IPS-11a (cell line): ENCODE results near the gene ARID4B.
"Not testable (repeated sequence)": the region's sequence is repeated elsewhere in the genome, so short reads cannot be mapped to it uniquely, and the experiment has no call there.

Experiments used
- H3K4me3 ChIP-seq: one replicate; pipeline ENCODE4 v1.5.1; 2013; ENCODE audit warnings: low read depth, low read length, control low read depth

Gene ARID4B

DNA sequence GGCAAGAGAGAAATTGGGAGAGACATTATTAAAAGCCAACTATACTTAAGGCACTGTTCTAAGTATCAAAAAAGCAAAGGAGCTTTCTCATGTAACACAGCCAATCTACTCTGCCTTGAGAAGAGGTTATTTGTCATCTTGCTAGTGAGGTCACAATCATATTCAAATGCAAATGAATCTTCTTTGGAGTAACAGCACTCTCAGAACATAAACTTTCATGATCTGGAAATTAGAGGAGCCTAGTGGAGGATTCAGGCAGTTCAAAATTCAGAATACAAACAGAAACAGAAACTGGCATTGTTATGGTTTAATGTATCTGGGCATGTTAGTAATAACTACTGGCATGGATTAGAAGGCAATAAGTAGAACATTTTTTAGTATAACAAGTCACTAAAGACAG lies 57.4 kb downstream of the ARID4B start:
- H3K4me3 ChIP-seq = no peak overlapping the region

DNA sequence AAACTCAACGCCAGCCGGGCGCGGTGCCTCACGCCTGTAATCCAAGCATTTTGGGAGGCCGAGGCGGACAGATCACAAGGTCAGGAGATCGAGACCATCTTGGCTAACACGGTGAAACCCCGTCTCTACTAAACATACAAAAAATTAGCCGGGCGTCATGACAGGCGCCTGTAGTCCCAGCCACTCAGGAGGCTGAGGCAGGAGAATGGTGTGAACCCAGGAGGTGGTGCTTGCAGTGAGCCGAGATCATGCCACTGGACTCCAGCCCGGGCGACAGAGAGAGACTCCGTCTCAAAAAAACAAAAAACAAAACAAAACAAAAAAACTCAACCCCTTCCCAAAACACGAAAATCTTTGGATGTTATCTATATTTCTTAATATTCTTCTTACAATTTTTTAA lies 58.0 kb downstream of the ARID4B start:
- not testable (repeated sequence) for H3K4me3 ChIP-seq

DNA sequence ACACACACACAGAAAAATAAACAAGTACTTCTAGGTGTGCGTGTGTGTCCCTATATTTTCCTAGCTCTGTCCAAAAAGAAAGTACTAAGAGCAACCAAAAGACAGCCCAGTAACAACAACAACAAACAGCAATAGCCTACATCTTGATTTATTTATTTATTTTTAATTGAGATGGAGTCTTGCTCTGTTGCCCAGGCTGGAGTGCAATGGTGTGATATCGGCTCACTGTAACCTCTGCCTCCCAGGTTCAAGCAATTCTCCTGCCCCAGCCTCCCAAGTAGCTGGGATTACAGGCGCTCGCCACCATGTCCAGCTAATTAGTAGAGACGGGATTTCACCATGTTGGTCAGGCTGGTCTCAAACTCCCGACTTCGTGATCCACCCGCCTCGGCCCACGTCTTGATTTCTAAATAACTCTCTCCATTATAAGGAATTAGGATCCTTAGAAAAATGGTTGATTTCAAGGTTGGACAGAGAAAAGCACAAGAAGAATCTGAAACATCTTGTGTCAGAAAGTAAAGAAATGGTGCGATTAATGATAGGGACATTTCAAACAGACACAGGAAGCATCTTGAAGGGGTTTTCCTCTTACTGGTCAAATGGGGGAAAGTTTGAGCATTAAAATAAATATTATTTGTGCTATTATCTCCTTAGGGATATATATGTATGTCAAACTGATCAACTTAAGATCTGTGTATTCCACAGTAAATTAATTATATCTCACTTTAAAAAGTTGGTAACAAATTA lies 59.4 kb downstream of the ARID4B start:
- H3K4me3 ChIP-seq = no peak overlapping the region

DNA sequence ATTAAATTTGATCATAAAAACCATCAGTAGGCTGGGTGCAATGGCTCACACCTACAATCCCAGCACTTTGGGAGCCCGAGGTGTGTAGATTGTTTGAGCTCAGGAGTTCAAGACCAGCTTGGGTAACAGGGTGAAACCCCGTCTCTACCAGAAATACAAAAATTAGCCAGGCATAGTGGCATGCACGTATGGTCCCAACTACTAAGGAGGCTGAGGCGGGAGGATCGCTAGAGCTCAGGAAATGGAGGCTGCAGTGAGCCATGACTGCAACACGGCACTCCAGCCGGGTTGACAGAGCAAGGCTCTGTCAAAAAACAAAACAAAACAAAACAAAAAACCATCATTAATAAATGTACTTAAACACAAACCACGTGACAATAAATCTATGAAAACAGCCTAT lies 61.0 kb downstream of the ARID4B start:
- no peak overlapping the region for H3K4me3 ChIP-seq

DNA sequence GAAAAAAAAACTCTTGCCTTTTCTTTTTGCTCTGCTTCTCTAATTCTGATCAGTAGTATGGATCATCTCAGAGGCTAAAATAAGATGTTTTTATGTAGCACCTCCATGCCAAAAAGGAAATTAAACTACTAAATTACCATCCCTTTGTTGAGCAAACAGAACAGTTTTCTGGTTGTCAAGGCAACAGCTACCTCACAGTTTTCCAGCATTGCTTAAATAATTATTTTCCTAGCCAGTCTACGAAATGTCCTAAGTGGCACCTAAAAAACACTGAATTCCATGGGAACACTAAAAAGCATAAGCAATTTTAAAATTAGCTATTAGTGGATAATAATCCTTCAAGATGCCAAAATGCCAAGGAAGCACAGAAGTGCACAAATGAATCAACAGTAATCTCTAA lies 61.7 kb downstream of the ARID4B start:
- H3K4me3 ChIP-seq = no peak overlapping the region

DNA sequence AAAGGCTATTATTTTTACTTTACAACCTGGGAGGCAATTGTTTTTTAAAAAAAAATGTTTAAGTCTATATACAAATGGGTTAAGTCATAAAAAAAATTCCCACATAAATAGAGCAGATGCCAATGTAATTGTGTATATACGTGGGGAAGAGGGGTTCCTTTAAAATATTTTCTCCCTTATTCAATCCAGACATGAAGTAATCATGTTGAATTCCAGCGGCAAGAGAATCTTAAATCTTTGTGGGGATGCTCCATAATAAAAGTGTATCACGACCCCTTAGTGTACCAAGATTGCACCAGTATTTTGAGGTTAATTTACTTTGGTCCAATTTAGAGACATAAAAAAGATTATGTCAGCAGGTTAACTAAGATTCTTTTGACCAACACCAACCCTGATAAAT lies 62.1 kb downstream of the ARID4B start:
- H3K4me3 ChIP-seq = no peak overlapping the region

DNA sequence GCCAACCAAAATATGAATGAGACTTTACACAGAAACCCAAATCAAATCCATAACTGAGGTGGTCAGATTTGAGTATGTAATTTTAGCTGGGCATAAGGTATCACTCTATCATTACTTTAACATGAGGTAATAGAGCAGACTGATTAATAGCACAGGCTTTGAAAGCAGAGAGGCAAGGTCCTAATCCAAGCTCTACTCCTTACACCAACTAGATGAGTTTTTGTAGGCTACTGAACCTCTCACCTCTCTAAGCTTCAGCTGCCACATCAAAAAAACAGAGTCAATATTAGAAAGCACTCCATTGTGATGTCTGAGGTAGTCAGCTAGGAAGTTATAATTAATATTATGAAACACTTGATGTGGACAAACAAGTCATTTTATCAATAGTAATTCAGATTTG lies 63.7 kb downstream of the ARID4B start:
- no peak overlapping the region for H3K4me3 ChIP-seq

DNA sequence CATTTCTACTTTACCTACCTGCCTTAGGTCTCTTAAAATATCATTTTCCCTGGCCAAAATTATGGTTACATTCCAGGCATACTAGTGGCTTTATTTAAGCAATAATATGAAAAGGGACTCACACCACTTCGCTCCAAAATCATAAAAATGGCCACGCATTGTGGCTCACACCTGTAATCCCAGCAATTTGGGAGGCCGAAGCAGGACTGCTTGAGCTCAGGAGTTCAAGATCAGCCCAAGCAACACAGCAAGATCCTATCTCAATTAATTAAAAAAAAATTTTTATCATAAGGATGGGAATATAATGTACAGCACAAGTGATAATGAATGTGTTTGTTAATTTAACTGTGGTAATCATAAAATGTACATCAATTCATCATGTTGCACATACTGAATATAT lies 65.4 kb downstream of the ARID4B start:
- no peak overlapping the region for H3K4me3 ChIP-seq

DNA sequence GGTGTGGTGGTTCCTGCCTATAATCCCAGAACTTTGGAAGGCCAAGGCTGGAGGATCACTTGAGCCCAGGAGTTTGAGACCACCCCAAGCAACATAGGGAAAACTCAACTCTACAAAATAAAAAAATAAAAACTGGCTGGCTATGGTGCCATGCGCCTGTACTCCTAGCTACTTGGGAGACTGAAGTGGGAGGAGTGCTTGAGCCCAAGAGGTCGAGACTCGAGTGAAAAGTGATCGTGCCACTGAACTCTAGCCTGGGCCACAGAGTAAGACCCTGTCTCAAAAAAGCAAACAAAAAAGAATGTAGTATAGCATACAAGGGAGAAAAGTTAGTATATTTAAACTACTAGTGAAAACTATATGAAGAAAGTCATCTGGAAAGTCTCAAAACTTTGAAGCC lies 66.7 kb downstream of the ARID4B start:
- H3K4me3 ChIP-seq = no peak overlapping the region

DNA sequence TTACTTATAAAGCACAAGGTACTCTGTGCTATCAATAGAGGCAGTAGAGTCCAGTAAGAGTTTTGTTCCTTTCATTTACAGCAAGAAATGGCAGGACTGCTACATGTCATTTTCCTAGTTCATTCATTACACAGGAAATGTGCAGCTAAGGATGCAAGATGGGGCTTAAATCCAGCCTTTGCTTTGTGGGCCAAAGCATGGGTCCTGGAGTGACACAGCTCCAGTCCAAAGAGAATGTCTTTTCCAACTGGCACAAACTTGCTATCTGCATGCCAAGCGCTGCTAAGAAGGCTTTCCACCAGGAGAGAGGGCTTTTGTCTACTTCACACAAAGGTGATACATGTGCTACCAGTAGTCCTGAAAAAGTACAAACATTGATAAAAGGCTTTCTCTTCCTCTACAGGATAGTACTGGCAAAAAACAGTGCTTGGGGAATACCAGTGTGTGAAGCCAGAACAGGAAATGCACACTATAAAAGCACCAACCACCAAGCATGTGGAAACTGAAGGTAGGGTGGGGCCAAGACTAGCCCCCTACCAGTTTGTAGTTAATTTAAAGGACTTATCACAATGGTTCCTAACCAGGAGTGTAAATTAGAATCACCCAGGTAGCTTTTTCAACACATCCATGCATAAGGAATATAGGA lies 68.7 kb downstream of the ARID4B start:
- H3K4me3 ChIP-seq = no peak overlapping the region

DNA sequence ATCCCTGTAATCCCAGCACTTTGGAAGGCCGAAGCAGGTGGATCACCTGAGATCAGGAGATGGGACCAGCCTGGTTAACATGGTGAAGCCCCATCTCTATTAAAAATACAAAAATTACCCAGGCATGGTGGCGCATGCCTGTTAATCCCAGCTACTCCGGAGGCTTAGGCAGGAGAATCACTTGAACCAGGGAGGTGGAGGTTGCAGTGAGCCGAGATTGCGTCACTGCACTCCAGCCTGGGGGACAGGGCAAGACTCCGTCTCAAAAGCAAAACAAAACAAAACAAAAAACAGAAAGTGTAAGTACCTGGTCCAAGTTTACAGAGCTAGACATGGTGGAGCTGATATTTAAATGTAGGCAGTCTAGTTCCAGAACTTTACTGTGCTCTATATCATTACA lies 69.9 kb downstream of the ARID4B start:
- H3K4me3 ChIP-seq = not testable (repeated sequence)

DNA sequence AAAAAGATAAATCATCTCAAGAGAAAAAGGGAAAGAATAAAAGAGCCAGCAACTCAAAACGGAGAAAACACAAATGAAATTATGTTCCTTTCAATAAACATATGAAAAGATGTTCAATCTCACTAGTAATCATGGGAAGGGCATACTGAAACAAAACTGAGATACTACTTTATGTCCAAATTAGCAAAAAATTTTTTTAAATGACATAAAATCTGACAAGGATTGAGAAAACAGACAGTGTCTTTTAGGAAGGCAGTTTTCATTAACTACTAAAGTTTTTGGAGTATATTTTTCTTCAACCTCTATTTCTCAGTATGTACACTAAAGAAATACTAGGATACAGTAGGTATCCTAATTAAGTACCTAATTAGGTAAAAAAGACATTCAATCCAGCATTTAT lies 73.3 kb downstream of the ARID4B start:
- H3K4me3 ChIP-seq = no peak overlapping the region

DNA sequence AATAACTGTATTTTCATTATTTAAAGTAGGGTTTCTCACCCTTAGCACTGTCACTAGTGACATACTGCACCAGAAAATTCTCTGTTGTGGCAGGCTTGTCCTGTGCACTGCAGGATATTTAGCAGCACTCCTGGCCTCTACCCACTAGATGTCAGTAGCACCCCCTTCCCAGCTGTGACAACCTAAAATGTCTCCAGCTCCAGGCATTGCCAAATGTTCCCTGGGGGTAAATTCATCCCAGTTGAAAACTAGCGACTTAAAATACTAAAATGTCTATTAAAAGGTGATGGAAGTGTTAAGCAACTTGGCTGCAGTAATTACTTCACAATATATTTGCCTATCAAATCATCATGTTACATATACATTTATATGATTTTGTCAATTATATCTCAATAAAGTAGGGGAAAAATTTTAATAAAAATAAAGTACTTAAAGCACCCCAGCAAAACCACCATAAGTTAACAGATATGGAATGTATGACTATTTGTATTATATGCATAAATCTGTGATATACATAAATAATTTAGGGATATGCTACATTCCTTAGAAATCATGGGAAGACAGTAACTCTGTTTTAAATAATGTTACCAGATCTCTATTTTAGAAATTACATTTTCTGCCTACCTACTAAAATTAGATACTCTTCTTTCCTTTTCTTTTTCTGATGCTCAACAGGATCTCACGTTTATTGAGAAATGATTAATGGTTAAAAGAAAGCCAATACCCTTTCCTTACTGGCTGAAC lies 74.6 kb downstream of the ARID4B start:
- no peak overlapping the region for H3K4me3 ChIP-seq

DNA sequence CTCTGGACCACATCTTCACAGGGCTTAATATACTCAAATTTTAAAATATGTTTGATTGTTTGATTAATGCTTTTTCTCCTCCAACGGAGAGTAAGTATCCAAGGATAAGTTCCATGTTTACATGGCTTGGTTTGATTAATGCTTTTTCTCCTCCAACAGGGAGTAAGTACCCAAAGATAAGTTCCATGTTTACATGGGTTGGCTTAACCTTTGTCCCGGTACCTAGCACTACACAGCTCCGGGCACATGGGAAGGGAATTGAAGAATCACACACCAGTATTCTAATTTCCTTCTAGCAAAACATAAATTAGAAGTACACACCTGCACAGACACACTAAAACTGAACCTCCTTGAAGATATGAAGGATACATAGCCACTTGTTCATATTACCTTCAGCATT lies 77.5 kb downstream of the ARID4B start:
- H3K4me3 ChIP-seq = no peak overlapping the region

DNA sequence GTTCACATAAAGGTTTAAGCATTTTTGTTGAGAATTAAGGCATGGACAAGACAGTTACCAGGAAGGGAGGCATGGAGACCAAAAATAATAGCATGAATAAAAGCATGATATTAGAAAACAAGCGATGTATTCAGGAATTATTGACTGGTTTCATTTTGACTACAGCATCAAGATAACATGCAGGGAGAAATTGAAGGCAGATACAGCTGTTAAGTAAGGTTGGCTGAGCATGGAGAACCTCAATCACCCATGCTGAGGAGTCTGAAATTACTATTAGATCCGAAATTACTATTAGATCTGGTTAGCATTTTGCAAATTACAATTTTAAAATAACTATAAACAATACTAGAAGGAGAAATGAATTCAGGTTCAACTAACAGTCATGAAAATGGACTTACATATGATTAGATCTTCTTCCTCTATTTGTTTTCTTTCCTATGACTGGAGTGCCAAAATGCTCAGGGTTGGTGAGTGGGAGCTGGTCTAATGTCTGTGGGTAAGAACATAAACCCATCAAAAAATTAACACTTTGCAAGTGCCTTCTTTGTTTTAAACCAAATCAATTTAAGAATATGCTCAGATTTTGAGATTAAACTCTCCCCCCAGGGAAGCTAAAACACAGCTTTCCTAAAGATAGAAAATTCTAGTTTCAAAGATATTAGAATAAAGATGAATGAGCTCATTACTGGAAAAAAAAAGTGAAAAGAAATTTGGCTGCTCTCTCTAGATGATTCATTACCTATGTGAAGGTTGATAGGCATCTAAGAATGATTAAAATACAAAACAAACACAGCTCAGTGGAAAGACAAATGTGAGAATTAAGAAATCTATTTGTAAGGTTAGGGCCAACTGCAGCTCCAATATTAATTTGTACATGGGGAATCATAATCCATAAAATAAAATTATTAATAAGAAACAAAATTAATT lies 81.7 kb downstream of the ARID4B start:
- H3K4me3 ChIP-seq = no peak overlapping the region

DNA sequence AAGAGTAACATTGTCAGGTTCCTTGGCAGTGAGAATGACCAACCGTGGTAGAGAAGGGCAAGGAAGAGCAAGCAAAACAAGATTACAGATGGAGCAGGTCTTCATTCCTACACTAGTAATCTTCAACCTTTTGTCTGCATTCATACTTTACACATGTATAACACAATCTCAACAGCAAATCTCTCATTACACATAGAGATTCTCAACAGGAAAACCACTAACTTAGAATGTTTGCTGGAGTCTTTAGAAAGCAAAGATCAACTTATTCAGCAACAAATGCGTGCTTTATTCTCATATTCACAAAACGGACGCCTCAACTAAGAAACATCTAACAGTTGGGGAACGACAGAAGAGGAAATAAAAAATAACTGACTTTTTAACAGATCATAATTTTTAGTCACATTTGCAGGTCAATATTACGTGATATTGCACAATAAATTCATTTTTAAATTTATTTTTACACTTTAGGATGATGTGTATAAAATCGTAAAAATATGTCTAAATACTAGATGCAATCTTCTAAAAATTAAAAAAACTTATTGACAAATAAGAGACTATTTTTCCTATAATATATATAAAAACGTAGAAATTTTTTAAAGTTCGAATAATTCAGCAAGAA lies 82.9 kb downstream of the ARID4B start:
- H3K4me3 ChIP-seq = no peak overlapping the region

DNA sequence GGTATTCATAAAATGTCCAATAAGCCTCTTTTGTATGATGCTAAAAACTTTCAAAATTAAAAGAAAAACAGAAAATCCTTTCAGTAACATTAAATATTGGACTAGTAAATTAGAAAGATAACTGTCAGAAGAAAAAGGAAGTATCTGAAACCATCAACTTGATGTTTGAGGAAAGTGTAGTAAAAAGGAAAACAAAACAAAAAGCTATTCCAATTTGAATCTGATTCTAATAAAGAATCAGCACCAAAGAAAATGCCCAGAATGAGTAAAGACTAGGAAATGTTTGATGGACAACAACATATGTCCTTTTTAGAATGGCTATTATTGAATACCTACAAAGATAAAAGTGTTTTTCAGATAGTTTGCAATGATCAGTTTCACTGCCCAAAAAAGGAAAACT lies 87.0 kb downstream of the ARID4B start:
- H3K4me3 ChIP-seq = no peak overlapping the region

DNA sequence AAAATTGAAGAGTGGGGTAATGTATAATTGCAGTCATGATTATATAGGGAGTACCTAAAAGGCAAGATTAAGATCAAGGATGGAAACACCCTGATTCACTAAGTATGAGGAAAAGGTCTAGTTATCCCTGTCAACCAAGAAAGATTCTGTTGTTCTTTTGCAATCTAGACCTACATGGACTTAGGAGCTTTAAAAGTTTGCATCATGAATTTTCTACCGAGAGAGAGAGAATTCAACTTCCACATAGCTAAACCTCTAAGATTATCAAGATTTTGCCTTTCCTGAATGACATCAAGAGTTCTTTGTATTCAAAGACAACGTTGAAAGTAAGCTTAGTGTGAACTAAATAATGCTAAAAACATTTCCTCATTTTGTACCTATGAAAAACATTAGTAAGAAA lies 88.1 kb downstream of the ARID4B start:
- no peak overlapping the region for H3K4me3 ChIP-seq

DNA sequence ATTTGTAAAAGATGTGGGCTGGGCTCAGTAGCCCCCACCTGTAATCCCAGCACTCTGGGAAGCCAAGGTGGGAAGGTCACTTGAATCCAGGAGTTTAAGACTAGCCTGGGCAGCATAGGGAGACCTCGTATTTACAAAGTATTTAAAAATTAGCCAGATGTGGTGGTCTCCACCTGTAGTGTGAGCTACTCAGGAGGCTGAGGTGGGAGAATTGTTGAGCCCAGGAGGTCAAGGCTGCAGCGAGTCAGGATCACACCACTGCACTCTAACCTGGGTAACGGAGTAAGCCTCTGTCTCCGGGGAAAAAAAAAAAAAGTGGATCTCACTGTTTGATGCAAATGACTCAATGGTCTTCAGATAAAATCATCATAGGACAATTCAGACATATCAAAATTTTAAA lies 89.4 kb downstream of the ARID4B start:
- H3K4me3 ChIP-seq = no peak overlapping the region

DNA sequence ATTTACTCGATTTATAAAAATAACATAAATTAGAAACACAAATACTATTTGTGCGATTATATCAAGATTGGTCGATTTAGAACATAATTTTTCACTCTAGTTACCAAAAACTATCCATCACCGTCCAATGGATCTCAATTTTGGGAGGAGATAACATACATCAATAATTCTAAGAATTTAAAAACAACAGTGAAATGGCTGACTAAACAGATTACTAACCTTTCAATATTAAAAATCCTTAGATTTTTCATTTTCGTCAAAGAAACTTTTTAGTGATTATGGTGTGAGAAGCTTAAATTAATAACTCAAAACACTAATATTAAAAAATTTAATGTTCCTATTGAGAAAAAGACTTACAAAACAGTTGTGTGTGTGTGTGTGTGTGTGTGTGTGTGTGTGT lies 91.9 kb downstream of the ARID4B start:
- no peak overlapping the region for H3K4me3 ChIP-seq

DNA sequence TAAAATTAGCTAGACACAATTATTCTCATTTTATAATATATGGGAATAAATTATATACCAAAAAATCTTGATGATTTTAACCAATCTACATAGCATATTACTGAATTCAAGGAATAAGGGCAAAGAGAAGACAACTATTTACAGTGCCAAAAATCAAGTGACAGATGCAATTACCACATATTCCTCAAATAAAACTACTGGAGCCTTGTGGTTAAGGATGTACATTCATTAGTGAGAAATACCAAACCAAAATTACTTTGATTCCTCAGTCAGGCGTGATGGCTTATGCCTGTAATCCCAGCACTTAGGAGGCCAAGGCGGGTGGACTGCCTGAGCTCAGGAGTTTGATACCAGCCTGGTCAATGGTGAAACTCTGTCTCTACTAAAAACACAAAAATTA lies 98.1 kb downstream of the ARID4B start:
- no peak overlapping the region for H3K4me3 ChIP-seq
